IMR-90 (cell line): ENCODE measurements around the gene RTBDN. TPM values are rescaled to one million over a fixed set of nuclear protein-coding genes. Genes with fewer than 3 reads are reported as not detected.

Experiments used
- ATAC-seq: fragments of 200-7000 bp; cut with Tn5 transposase; 2 replicates; pipeline ENCODE4 v1.9.1; 2020; ENCODE audit warnings: low read depth, mild to moderate bottlenecking, moderate library complexity
- BruUV-seq: library from RNA; stranded (reverse); fragments of 400-500 nt; replicated peaks from 2 replicates; lab custom pipeline; 2021; lab: Mats Ljungman, UMichigan
- CTCF ChIA-PET: fragments of 300-600 bp; formaldehyde crosslinking; extraction: SDS; loops from one replicate; lab custom pipeline; 2021; ENCODE audit warnings: antibody characterized with exemption; lab: Yijun Ruan, JAX
- POLR2A ChIA-PET: fragments of 300-600 bp; sonication (Branson Sonifier 250); formaldehyde crosslinking; loops from one replicate; lab custom pipeline; 2022; ENCODE audit warnings: antibody characterized with exemption; ENCODE audit not compliant: unreplicated experiment; lab: Charles Lee
- DNase-seq: peaks from one replicate; pipeline ENCODE4 v3.0.0; 2013
- H2AFZ ChIP-seq: replicated peaks from 2 replicates; pipeline ENCODE3; 2013; ENCODE audit warnings: low read length, mild to moderate bottlenecking; ENCODE audit not compliant: poor library complexity
- H2AK5ac ChIP-seq: 2 replicates; pipeline ENCODE4 v1.6.1; 2013; ENCODE audit warnings: low read depth, low read length, inconsistent platforms
- H2AK9ac ChIP-seq: replicated peaks from 2 replicates; pipeline ENCODE3; 2013; ENCODE audit warnings: mild to moderate bottlenecking, low read depth, low read length, moderate library complexity; ENCODE audit not compliant: poor library complexity
- H2BK120ac ChIP-seq: 2 replicates; pipeline ENCODE4 v1.6.1; 2013; ENCODE audit warnings: low read depth, low read length, inconsistent platforms
- H2BK15ac ChIP-seq: 3 replicates; pipeline ENCODE4 v1.6.1; 2013; ENCODE audit warnings: low read depth, low read length, inconsistent platforms
- H2BK20ac ChIP-seq: 2 replicates; pipeline ENCODE4 v1.6.1; 2013; ENCODE audit warnings: low read depth, mild to moderate bottlenecking, inconsistent platforms, low read length, moderate library complexity
- H2BK5ac ChIP-seq: 2 replicates; pipeline ENCODE4 v1.6.1; 2013; ENCODE audit warnings: mild to moderate bottlenecking, low read depth, low read length, inconsistent platforms; ENCODE audit not compliant: poor library complexity, severe bottlenecking
- H3K14ac ChIP-seq: replicated peaks from 2 replicates; pipeline ENCODE4 v1.6.1; 2013; ENCODE audit warnings: low read depth, low read length, inconsistent platforms
- H3K18ac ChIP-seq: 2 replicates; pipeline ENCODE4 v1.6.1; 2013; ENCODE audit warnings: low read depth, low read length, control low read depth
- H3K23ac ChIP-seq: 2 replicates; pipeline ENCODE4 v1.6.1; 2013; ENCODE audit warnings: low read depth, low read length, inconsistent platforms
- H3K27ac ChIP-seq: 2 replicates; pipeline ENCODE4 v1.5.1; 2013; ENCODE audit warnings: mild to moderate bottlenecking, control low read depth, low read length; ENCODE audit not compliant: insufficient read depth
- H3K27me3 ChIP-seq: 2 replicates; pipeline ENCODE4 v1.6.1; 2013; ENCODE audit warnings: low read length; ENCODE audit not compliant: control insufficient read depth, insufficient read depth
- H3K36me3 ChIP-seq: 2 replicates; pipeline ENCODE4 v1.6.1; 2013; ENCODE audit warnings: low read length, mixed read lengths; ENCODE audit not compliant: control insufficient read depth, insufficient read depth
- H3K4ac ChIP-seq: 2 replicates; pipeline ENCODE4 v1.6.1; 2013; ENCODE audit warnings: low read depth, low read length, inconsistent platforms
- H3K4me1 ChIP-seq: 2 replicates; pipeline ENCODE4 v1.6.1; 2013; ENCODE audit warnings: low read length, mixed read lengths; ENCODE audit not compliant: control insufficient read depth, insufficient read depth
- H3K4me2 ChIP-seq: 2 replicates; pipeline ENCODE4 v1.6.1; 2013; ENCODE audit warnings: low read depth, mild to moderate bottlenecking, control low read depth, low read length, moderate library complexity
- H3K4me3 ChIP-seq: 2 replicates; pipeline ENCODE4 v1.5.1; 2013; ENCODE audit warnings: low read depth, mild to moderate bottlenecking, control low read depth, low read length, moderate library complexity; ENCODE audit not compliant: insufficient read depth
- H3K56ac ChIP-seq: 2 replicates; pipeline ENCODE4 v1.6.1; 2013; ENCODE audit warnings: low read length, inconsistent platforms; ENCODE audit not compliant: insufficient read depth; ENCODE audit errors: extremely low read depth
- H3K79me1 ChIP-seq, 2 experiments: 2 replicates each; pipeline ENCODE4 v1.6.1; 2013; ENCODE audit warnings: low read length in 2 of 2, inconsistent platforms in 1 of 2, low read depth in 1 of 2
- H3K9ac ChIP-seq: 2 replicates; pipeline ENCODE4 v1.6.1; 2013; ENCODE audit warnings: low read depth, low read length, control low read depth
- H3K9me1 ChIP-seq: 2 replicates; pipeline ENCODE4 v1.6.1; 2013; ENCODE audit warnings: low read length, inconsistent platforms; ENCODE audit not compliant: insufficient read depth
- H3K9me3 ChIP-seq: 2 replicates; pipeline ENCODE4 v1.6.1; 2013; ENCODE audit warnings: low read length; ENCODE audit not compliant: control insufficient read depth, insufficient read depth
- H4K20me1 ChIP-seq: 2 replicates; pipeline ENCODE4 v1.6.1; 2013; ENCODE audit warnings: low read length, inconsistent platforms; ENCODE audit not compliant: insufficient read depth
- H4K5ac ChIP-seq: 2 replicates; pipeline ENCODE4 v1.6.1; 2013; ENCODE audit warnings: mild to moderate bottlenecking, low read depth, low read length, control low read depth
- H4K8ac ChIP-seq, 2 experiments: 2 replicates each; pipeline ENCODE4 v1.6.1; 2013; ENCODE audit warnings: low read depth in 2 of 2, low read length in 2 of 2, control low read depth in 1 of 2, inconsistent platforms in 1 of 2
- H4K91ac ChIP-seq: 2 replicates; pipeline ENCODE4 v1.6.1; 2013; ENCODE audit warnings: low read depth, low read length, inconsistent platforms; ENCODE audit not compliant: insufficient read depth
- BHLHE40 ChIP-seq: fragments of 150-350 bp; IDR thresholded peaks from 2 replicates; pipeline ENCODE4 v1.6.1; 2016; ENCODE audit warnings: mild to moderate bottlenecking, low read depth, low read length
- MXI1 ChIP-seq: IDR thresholded peaks from 2 replicates; pipeline ENCODE4 v1.6.1; 2012; ENCODE audit warnings: low read depth, mild to moderate bottlenecking, low read length, moderate library complexity, borderline replicate concordance
- POLR2A ChIP-seq: IDR thresholded peaks from 2 replicates; pipeline ENCODE4 v1.6.1; 2012; ENCODE audit warnings: mild to moderate bottlenecking, low read depth, low read length
- RFX5 ChIP-seq: IDR thresholded peaks from 2 replicates; pipeline ENCODE4 v1.8.0; 2012; ENCODE audit warnings: low read depth, mild to moderate bottlenecking, low read length, moderate library complexity
- WGBS, 2 experiments: methylation state at CpG; one replicate each; pipeline versions ENCODE4 v1.1.5 to v1.1.7; 2013; ENCODE audit warnings: missing lambda C conversion rate in 2 of 2; ENCODE audit not compliant: insufficient read length in 1 of 2; ENCODE audit errors: extremely low coverage in 2 of 2; 5-methylcytosine and 5-hydroxymethylcytosine counted together
- dilution Hi-C: fragments of 300-500 bp; cut with HindIII; formaldehyde crosslinking; loops from one replicate; pipeline ENCODE4 v1.14.3; 2018; ENCODE audit warnings: low sequenced_read_pairs; ENCODE audit not compliant: unreplicated experiment
- in situ Hi-C: fragments of 300-500 bp; cut with MboI; formaldehyde crosslinking; loops from 3 replicates; pipeline ENCODE4 v1.14.3; 2019; ENCODE audit warnings: low sequenced_read_pairs, inconsistent platforms, mixed read lengths
- intact Hi-C: fragments of 100-400 bp; cut with micrococcal nuclease; formaldehyde crosslinking; loops from 2 replicates; pipeline ENCODE4 v1.10.0; 2022
- polyA plus RNA-seq, 3 experiments: library from polyadenylated mRNA; depleted of rRNA; stranded (reverse); fragments of >200 nt; gene quantifications; 2 replicates each; pipeline ENCODE4 v1.2.3, GENCODE V29; 2012; ENCODE audit warnings: low replicate concordance in 1 of 3
- total RNA-seq: library from RNA; depleted of rRNA; stranded (reverse); fragments of >200 nt; gene quantifications from 2 replicates; pipeline ENCODE4 v1.2.3, GENCODE V29; 2012

RTBDN gene
- total and polyA plus RNA-seq, 2 of the 4 experiments (the other 2 are of a cell fraction), result 0.07 TPM; not detected in 1

DNA sequence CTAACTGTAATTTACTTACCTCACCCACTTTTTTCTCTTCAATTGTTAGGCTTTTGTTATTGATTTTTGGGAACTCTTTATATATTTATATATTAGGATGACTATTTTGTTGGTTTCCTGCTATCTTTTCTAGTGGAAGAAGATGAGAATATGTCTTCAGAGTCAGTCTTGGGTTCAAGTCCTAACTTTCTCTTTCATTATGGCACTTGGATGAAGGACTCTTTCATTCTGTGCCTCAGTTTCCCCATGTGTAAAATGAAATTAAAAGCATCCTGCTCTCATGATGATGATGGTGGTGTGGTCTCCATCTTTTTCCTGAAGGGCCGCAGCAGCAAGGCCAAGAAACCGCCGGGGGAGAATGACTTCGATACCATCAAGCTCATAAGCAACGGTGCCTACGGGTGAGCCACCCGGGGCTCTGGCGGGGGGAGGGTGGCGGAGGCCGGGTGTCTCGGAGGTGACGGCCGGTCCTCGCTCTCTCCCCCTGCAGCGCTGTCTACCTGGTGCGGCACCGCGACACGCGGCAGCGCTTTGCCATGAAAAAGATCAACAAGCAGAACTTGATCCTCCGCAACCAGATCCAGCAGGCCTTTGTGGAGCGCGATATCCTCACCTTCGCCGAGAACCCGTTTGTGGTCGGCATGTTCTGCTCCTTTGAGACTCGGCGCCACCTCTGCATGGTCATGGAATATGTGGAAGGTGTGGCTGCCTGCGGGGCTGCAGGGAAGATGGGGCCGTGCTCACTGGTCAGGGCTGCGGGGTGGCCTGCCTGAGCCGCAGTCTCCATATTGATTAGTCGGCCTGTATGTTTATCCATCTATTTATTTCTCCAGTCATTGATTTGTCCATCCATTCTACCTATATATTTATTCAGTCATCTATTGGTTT is 23.9 kb upstream of the RTBDN start:
- no peak overlapping the region for H3K9ac ChIP-seq
- no peak overlapping the region for H3K4ac ChIP-seq
- H2AK5ac ChIP-seq, result no peak overlapping the region
- H2BK5ac ChIP-seq, result no peak overlapping the region
- H3K9me3 ChIP-seq, result no peaks in the 10 kb centered on the region
- no TSS peak for BruUV-seq
- H2AK9ac ChIP-seq, result peak overlapping the region; percentile 65
- no peaks in the 10 kb centered on the region for H3K79me1 ChIP-seq
- ATAC-seq (no peak), DNase-seq (no peak)
- CTCF ChIA-PET, result no interaction called here
- no peak overlapping the region for H4K8ac ChIP-seq
- H3K18ac ChIP-seq, result no peak overlapping the region
- no peak overlapping the region for H2BK20ac ChIP-seq
- no peak overlapping the region for H2AFZ ChIP-seq
- H3K36me3 ChIP-seq, result no peaks in the 10 kb centered on the region
- H3K56ac ChIP-seq, result no peak overlapping the region
- intact Hi-C loops (no loop called here), in situ Hi-C loops (no loop called here), dilution Hi-C loops (no loop called here)
- POLR2A ChIA-PET, result interaction anchor here (0.6 kb wide), 1 partner anchor 12 kb away, joined by 5 read pairs; no protein-coding TSS in a partner anchor
- H3K4me3 ChIP-seq, result no peak overlapping the region
- H3K27ac ChIP-seq, result no peak overlapping the region
- H3K23ac ChIP-seq, result no peak overlapping the region
- H3K14ac ChIP-seq, result no peak overlapping the region
- 97% methylated on average over 27 of the region's 35 CpGs; no CpG with 5 or more reads in 1 of the 2 experiments for WGBS, 2 experiments
- H3K4me2 ChIP-seq, result no peak overlapping the region
- TF ChIP-seq MXI1 (no peak), RFX5 (no peak), BHLHE40 (no peak), POLR2A (no peak)
- no peak overlapping the region for H2BK15ac ChIP-seq
- no peak overlapping the region for H2BK120ac ChIP-seq
- no peak overlapping the region for H4K91ac ChIP-seq
- peaks cover 5% of the 10 kb centered on the region for H3K27me3 ChIP-seq
- H3K4me1 ChIP-seq, result no peaks in the 10 kb centered on the region
- no peak overlapping the region for H4K5ac ChIP-seq
- H3K9me1 ChIP-seq, result no peaks in the 10 kb centered on the region
- no peaks in the 10 kb centered on the region for H4K20me1 ChIP-seq
